Measurements from ENCODE around the gene IQCN. TPM values are rescaled to one million over a fixed set of nuclear protein-coding genes. Genes with fewer than 3 reads are reported as not detected.

The IQCN gene
- total RNA-seq, 2 experiments from 2014 or later, result 18.1 to 18.7 TPM

- Mint-ChIP-seq H3K9me3 (no peaks in the 10 kb centered on the region), H3K4me1 (ENCODE audit: low read depth) (peaks cover 13% of the 10 kb centered on the region), H3K4me3 (no peak overlapping the region), H3K27me3 (no peaks in the 10 kb centered on the region), H3K36me3 (ENCODE audit: low read depth) (peaks cover 29% of the 10 kb centered on the region), H3K27ac (no peak overlapping the region)
- H3K27ac ChIP-seq (ENCODE audit: low read depth in 1 of 2, low read length in 2 of 2), result no peak overlapping the region
- no peak overlapping the region for H3K4me3 ChIP-seq (ENCODE audit: low read length)
- intact Hi-C loops (cut with DNase I, micrococcal nuclease), result no loop called here
- peaks cover 17% of the 10 kb centered on the region for H3K4me1 ChIP-seq (ENCODE audit: insufficient read depth, low read length)
- no peak for ATAC-seq (ENCODE audit: poor library complexity)
- peak in 1 of 14 experiments; percentile 54 for DNase-seq
- ChIA-PET POLR2A (no interaction called here), CTCF (no interaction called here)
- TF ChIP-seq CTCF (IDR thresholded peaks at IDR 0.05), result no peak
- H3K27me3 ChIP-seq (ENCODE audit: control insufficient read depth in 1 of 2, insufficient read depth in 2 of 2, low read length in 2 of 2), result no peaks in the 10 kb centered on the region
- H3K9me3 ChIP-seq (ENCODE audit: control insufficient read depth in 1 of 2, insufficient read depth in 1 of 2, low read length in 2 of 2), result no peaks in the 10 kb centered on the region
- H3K36me3 ChIP-seq (ENCODE audit: insufficient read depth, low read length), result peaks cover 46% of the 10 kb centered on the region
Observed at GRCh38 chr19:18266771-18267686, 7.2 kb downstream of the IQCN start.

- Mint-ChIP-seq H3K27me3 (no peaks in the 10 kb centered on the region), H3K4me3 (no peak overlapping the region), H3K27ac (no peak overlapping the region), H3K9me3 (no peaks in the 10 kb centered on the region), H3K36me3 (ENCODE audit: low read depth) (peaks cover 29% of the 10 kb centered on the region), H3K4me1 (ENCODE audit: low read depth) (peaks cover 10% of the 10 kb centered on the region)
- ChIA-PET POLR2A (no interaction called here), CTCF (no interaction called here)
- no peak for DNase-seq
- ATAC-seq (ENCODE audit: poor library complexity), result peak; percentile 10
- Histone ChIP-seq H3K9me3 (ENCODE audit: control insufficient read depth in 1 of 2, insufficient read depth in 1 of 2, low read length in 2 of 2) (no peaks in the 10 kb centered on the region), H3K36me3 (ENCODE audit: insufficient read depth, low read length) (peaks cover 46% of the 10 kb centered on the region), H3K4me1 (ENCODE audit: insufficient read depth, low read length) (peaks cover 17% of the 10 kb centered on the region), H3K27me3 (ENCODE audit: control insufficient read depth in 1 of 2, insufficient read depth in 2 of 2, low read length in 2 of 2) (no peaks in the 10 kb centered on the region), H3K27ac (ENCODE audit: low read depth in 1 of 2, low read length in 2 of 2) (no peak overlapping the region), H3K4me3 (ENCODE audit: low read length) (no peak overlapping the region)
- intact Hi-C loops (cut with DNase I, micrococcal nuclease), result no loop called here
- TF ChIP-seq CTCF (IDR thresholded peaks at IDR 0.05), result no peak
Observed at GRCh38 chr19:18265582-18265981, 8.7 kb downstream of the IQCN start.

- no peak overlapping the region for H3K4me3 Mint-ChIP-seq
- H3K4me3 ChIP-seq (ENCODE audit: low read length), result no peak overlapping the region
- ChIA-PET POLR2A (interaction anchor here (0.7 kb wide), 1 partner anchor 14 kb away, joined by 5 read pairs; no protein-coding TSS in a partner anchor), CTCF (no interaction called here)
- TF ChIP-seq CTCF (IDR thresholded peaks at IDR 0.05), result no peak
- H3K27ac Mint-ChIP-seq, result no peak overlapping the region
- peaks cover 29% of the 10 kb centered on the region for H3K36me3 Mint-ChIP-seq (ENCODE audit: low read depth)
- H3K27me3 Mint-ChIP-seq, result no peaks in the 10 kb centered on the region
- peaks cover 17% of the 10 kb centered on the region for H3K4me1 ChIP-seq (ENCODE audit: insufficient read depth, low read length)
- intact Hi-C loops (cut with DNase I, micrococcal nuclease), result no loop called here
- no peaks in the 10 kb centered on the region for H3K9me3 ChIP-seq (ENCODE audit: control insufficient read depth in 1 of 2, insufficient read depth in 1 of 2, low read length in 2 of 2)
- DNase-seq (peak in 2 of 14 experiments; percentile 17 to 44), ATAC-seq (ENCODE audit: poor library complexity) (no peak)
- peaks cover 10% of the 10 kb centered on the region for H3K4me1 Mint-ChIP-seq (ENCODE audit: low read depth)
- H3K27ac ChIP-seq (ENCODE audit: low read depth in 1 of 2, low read length in 2 of 2), result no peak overlapping the region
- peaks cover 44% of the 10 kb centered on the region for H3K36me3 ChIP-seq (ENCODE audit: insufficient read depth, low read length)
- no peaks in the 10 kb centered on the region for H3K9me3 Mint-ChIP-seq
- no peaks in the 10 kb centered on the region for H3K27me3 ChIP-seq (ENCODE audit: control insufficient read depth in 1 of 2, insufficient read depth in 2 of 2, low read length in 2 of 2)
Observed at GRCh38 chr19:18264971-18265540, 9.2 kb downstream of the IQCN start.

All from CD4-positive, alpha-beta T cell (primary cell).